Adipocyte (in vitro differentiated cells): ENCODE measurements around the gene ATAD3C.

ENCODE experiments used
- DNase-seq: peaks from one replicate; pipeline ENCODE4 v3.0.0-alpha.2; 2015; ENCODE audit warnings: low read depth
- H3K27me3 ChIP-seq: replicated peaks from 2 replicates; pipeline ENCODE4 v1.7.0; 2013; ENCODE audit warnings: mild to moderate bottlenecking, low read length, moderate library complexity; ENCODE audit not compliant: control insufficient read depth, insufficient read depth
- H3K36me3 ChIP-seq: 2 replicates; pipeline ENCODE4 v1.7.0; 2013; ENCODE audit warnings: low read length, mild to moderate bottlenecking, moderate library complexity; ENCODE audit not compliant: control insufficient read depth, insufficient read depth, severe bottlenecking
- H3K4me1 ChIP-seq: 2 replicates; pipeline ENCODE4 v1.7.0; 2013; ENCODE audit warnings: mild to moderate bottlenecking, low read length, moderate library complexity; ENCODE audit not compliant: control insufficient read depth, insufficient read depth
- H3K4me3 ChIP-seq: 2 replicates; pipeline ENCODE4 v1.7.0; 2013; ENCODE audit warnings: mild to moderate bottlenecking, low read length, moderate library complexity
- H3K9ac ChIP-seq: 2 replicates; pipeline ENCODE4 v1.7.0; 2013; ENCODE audit warnings: mild to moderate bottlenecking, low read length, moderate library complexity
- H3K9me3 ChIP-seq: 2 replicates; pipeline ENCODE4 v1.7.0; 2013; ENCODE audit warnings: mild to moderate bottlenecking, low read length, moderate library complexity; ENCODE audit not compliant: control insufficient read depth

The ATAD3C gene

GRCh38 chr1:1420654-1421141 is 28.8 kb upstream of the ATAD3C start:
- H3K4me3 ChIP-seq = no peak overlapping the region
- no peak for DNase-seq
- H3K9me3 ChIP-seq = no peaks in the 10 kb centered on the region
- no peaks in the 10 kb centered on the region for H3K4me1 ChIP-seq
- H3K27me3 ChIP-seq = no peaks in the 10 kb centered on the region
- no peak overlapping the region for H3K9ac ChIP-seq
- no peaks in the 10 kb centered on the region for H3K36me3 ChIP-seq

DNA sequence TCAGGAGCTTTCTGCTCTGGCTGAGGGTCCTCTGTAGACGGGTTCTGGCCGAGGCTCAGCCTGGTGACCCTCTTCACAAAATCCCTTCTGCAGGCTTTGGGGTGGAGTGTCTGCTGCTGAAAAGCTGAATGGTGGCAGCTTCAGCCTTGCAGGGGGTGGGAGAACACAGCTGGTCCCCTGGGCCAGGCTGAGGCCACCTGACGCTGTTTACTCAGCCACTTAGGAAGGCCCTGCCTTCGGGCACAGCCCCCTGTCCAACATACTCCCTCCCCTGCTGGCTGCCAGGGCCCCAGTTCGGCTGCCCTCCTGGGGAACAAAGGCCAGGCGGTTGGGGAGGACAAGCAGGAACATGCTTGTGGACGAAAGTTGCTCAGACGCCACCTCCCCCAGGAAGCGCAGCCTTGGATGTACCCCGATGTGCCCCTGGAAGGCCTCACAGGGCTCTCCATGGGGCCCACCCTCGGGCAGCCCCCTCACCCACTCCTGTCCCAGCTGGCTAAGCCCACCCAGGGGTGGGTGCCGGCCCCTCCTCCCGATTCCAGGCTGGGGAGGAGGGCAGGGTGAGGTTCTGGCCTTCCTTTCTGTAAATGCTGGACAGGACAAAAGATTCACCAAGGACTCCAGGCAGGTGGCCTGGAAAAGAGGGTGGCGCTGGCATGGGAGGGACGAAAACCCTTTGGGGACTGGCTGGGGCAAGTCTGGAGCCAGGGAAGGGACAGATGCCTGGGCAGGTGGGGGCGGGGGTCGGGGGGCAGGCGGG is 28.2 kb upstream of the ATAD3C start, which contains the start of gene ANKRD65:
Gene ANKRD65, minus strand, starts transcription at position 130 of the 760 bp plus-strand sequence. CDS start 271 bp downstream, outside the sequence.
- DNase-seq = no peak
- no peak within 1 kb of the TSS for H3K4me3 ChIP-seq
- no peaks in the 10 kb centered on the region for H3K27me3 ChIP-seq
- peak within 1 kb of the TSS; percentile 39 for H3K9ac ChIP-seq
- no peaks in the 10 kb centered on the region for H3K4me1 ChIP-seq
- no peaks in the 10 kb centered on the region for H3K9me3 ChIP-seq
- H3K36me3 ChIP-seq = no peaks in the 10 kb centered on the region

DNA sequence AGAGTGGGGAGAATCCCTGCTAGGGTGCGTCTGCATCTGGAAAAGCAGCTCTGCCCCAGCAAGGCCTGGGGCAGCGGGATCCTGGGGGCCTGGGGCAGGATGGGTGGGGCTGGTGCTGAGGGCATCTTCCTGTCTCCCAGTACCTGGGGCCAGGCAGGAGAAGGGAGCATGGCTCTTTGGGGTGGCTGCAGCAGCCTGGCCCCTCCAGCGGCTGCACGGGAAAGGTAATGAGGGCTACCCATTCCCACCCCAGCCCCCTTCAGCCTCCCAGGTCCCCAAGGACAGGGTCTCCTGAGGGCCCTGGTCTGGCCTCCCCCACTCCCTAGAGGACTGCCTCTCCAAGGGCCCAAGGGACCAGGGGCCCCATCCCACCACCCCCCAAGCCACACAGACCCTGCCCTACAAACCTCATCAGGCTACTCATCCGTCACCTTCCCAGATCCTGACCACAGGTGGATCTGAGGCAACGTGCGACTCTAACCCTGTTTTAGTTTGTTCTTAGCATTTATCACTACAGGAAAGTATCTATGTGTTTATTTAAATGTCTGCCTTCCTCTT is 27.5 kb upstream of the ATAD3C start:
- Histone ChIP-seq H3K27me3 (no peaks in the 10 kb centered on the region), H3K4me1 (no peaks in the 10 kb centered on the region), H3K9me3 (no peaks in the 10 kb centered on the region), H3K9ac (no peak overlapping the region), H3K36me3 (no peaks in the 10 kb centered on the region), H3K4me3 (no peak overlapping the region)
- DNase-seq = no peak

DNA sequence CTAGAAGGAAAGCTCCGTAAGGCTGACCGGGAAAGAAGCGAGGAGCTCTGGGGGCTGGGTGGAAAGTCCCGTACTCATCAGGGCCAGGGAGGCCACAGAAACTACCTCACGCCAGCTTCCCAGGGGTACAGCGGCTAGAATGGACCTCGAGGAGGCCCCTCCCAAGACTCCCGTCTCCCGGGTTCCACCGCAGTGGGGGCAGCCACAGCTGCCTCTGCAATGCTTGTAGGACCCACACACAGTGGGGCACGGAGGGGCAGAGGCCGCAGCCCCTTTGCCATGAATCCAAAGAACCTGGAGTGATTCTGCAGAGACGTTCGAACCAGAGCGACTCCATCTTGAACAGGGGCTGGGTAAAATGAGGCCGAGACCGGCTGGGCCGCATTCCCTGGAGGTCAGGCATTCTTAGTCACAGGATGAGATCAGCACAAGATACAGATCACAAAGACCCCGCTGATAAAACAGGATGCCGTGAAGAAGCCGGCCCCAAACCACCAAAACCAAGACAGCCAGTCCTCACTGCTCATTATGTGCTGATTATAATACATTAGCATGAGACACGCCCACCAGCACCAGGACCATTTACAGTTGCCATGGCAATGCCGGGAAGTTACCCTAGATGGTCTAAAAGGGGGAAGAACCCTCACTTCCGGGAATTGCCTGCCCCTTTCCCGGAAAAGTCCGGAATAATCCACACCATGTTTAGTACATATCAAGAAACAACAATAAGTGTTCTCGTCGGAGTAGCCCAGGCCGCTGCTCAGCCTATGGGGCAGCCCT is 26.8 kb upstream of the ATAD3C start:
- Histone ChIP-seq H3K9ac (no peak overlapping the region), H3K27me3 (no peaks in the 10 kb centered on the region), H3K4me3 (no peak overlapping the region), H3K4me1 (no peaks in the 10 kb centered on the region), H3K9me3 (no peaks in the 10 kb centered on the region), H3K36me3 (no peaks in the 10 kb centered on the region)
- DNase-seq = no peak

GRCh38 chr1:1423245-1423597 is 26.3 kb upstream of the ATAD3C start:
- Histone ChIP-seq H3K4me3 (no peak overlapping the region), H3K9me3 (no peaks in the 10 kb centered on the region), H3K36me3 (no peaks in the 10 kb centered on the region), H3K9ac (no peak overlapping the region), H3K27me3 (no peaks in the 10 kb centered on the region), H3K4me1 (no peaks in the 10 kb centered on the region)
- DNase-seq = no peak

DNA sequence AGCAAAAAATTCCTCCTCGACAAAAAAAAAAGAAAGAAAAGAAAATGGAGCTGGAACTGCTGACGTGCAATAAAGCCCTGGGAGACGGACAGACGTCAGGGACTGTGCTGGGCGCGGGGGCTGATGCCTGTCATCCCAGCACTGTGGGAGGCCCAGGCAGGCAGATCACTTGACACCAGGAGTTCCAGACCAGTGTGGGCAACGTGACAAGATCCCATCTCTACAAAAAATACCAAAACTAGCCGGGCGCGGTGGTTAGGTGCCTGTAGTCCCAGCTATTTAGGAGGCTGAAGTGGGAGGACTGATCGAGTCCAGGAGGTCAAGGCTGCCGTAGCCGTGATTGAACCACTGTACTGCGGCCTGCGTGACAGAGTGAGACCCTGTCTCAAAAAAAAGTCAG is 24.8 kb upstream of the ATAD3C start:
- Histone ChIP-seq H3K36me3 (no peaks in the 10 kb centered on the region), H3K27me3 (no peaks in the 10 kb centered on the region), H3K9me3 (no peaks in the 10 kb centered on the region), H3K4me3 (no peak overlapping the region), H3K4me1 (peaks cover 4% of the 10 kb centered on the region), H3K9ac (no peak overlapping the region)
- DNase-seq = no peak

DNA sequence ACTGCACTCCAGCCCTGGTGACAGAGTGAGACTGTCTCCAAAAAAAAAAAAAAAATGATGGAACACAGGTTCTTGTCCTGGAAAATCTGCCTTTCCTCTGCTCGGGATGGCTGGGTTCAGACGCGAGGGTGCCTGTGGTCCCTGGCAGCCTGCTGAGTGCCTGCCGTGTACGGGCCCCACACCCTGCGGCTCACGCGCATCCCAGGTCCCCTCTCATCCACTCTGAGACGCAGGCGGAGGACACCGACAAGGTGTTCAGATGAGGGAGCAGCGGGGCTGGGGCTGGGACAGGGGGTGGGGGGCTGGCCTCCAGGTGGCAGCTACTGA is 24.1 kb upstream of the ATAD3C start:
- Histone ChIP-seq H3K4me3 (no peak overlapping the region), H3K9me3 (no peaks in the 10 kb centered on the region), H3K36me3 (no peaks in the 10 kb centered on the region), H3K27me3 (no peaks in the 10 kb centered on the region), H3K4me1 (peaks cover 10% of the 10 kb centered on the region), H3K9ac (no peak overlapping the region)
- DNase-seq = no peak

DNA sequence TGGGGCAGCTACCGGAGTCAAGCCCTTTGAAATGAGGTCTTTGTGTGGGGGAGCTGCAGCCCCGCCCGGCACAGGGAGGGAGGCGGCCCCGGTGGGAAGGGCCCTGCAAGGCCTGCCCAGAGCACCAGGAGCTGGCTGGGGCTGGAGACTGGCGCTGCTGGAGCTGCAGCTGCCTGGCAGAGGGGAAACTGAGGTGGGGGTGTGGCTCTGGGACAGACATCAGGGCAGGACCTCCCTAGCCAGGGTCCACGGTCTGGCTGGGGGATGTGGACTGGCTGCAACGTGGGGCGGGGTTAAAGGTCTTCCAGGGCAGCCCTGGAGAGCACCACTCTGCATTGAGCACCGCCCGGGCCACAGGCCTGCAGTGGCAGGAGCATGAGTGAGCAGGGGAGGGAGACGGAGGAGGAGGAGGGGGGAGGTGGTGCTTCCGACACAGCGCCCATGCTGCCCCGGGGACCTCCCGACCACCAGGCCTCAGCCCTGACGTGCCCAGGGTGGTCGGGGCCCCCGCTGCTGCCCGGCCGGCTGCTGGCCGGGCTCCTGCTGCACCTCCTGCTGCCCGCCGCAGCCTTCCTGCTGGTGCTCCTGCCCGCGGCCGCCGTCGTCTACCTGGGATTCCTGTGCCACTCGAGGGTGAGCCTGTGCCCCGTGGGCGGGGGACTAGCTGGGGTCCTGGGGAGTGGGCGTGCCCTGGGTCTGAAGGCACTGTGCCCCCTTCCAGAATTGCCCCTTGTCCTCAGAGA is 23.6 kb upstream of the ATAD3C start:
- Histone ChIP-seq H3K4me1 (peaks cover 14% of the 10 kb centered on the region), H3K9me3 (no peaks in the 10 kb centered on the region), H3K27me3 (no peaks in the 10 kb centered on the region), H3K36me3 (no peaks in the 10 kb centered on the region), H3K4me3 (no peak overlapping the region), H3K9ac (no peak overlapping the region)
- DNase-seq = no peak

DNA sequence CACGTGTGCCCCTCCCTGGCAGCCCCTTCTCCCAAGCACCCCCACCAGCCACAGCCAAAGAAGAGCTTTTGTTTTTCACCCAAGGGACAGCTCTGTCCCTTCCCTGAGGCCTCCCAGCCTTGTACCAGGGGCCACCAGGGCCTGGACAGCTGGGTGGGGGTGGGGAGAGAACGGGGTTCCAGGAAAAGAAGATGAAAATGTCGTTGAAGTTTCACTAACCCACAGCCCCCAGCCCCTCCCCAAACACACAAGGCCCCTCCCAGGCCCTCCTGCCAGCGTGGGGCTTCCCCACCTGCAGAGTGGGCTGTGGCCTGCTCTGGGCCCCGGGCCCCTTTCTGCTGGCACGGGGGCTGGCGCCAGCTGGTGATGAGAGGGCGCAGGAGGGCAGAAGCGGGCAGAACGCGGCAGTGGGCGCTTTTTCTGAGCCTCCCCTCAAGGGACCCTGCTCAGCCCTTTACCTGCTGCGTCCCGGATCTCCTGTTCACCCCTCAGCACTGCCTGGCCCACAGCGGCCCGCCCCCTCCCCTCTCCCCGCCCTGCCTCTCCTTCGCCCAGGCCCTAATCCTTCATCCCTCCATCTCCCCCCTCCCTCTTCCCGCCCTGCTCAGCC is 22.9 kb upstream of the ATAD3C start:
- Histone ChIP-seq H3K9me3 (no peaks in the 10 kb centered on the region), H3K4me1 (peaks cover 16% of the 10 kb centered on the region), H3K9ac (no peak overlapping the region), H3K36me3 (no peaks in the 10 kb centered on the region), H3K4me3 (no peak overlapping the region), H3K27me3 (no peaks in the 10 kb centered on the region)
- DNase-seq = no peak

DNA sequence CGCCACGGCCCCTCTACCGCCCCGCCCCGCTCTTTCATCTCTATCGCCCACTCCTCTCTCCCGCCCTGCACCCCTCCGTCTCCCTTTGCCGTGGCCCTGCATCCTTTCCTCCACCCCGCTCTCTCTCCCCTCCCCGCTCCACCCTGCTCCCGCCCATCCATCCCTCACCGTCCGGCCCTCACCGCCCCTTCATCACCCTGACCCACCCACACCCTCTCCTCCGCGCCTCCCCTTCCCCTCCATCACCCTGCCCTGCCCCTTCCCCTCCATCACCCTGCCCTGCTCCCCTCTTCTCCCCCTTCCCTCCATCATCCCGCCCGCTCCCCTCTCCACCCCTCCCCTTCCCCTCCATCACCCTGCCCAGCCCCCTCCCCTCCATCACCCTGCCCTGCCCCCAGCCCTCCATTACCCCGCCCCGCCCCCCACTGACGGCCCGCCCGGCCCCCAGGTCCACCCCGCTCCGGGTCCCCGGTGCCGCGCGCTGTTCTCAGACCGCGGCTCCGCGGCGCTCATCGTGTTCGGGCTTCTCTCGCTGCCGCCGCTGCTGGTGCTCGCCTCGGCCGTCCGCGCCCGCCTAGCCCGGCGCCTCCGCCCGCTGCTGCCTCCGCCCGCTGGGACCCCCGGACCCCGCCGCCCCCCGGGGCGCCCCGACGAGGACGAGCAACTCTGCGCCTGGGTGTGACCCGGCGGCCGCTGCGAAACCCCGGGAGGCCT is 22.2 kb upstream of the ATAD3C start:
- Histone ChIP-seq H3K36me3 (no peaks in the 10 kb centered on the region), H3K9ac (no peak overlapping the region)
- DNase-seq = peak; percentile 31

More for the DNA sequence above, 22.2 kb upstream of the ATAD3C start:
- peaks cover 23% of the 10 kb centered on the region for H3K4me1 ChIP-seq
- H3K4me3 ChIP-seq = no peak overlapping the region
- H3K27me3 ChIP-seq = no peaks in the 10 kb centered on the region
- no peaks in the 10 kb centered on the region for H3K9me3 ChIP-seq
